ENCODE measurements around the gene PPIL6. TPM values are rescaled to one million over a fixed set of nuclear protein-coding genes. Genes with fewer than 3 reads are reported as not detected.

Gene PPIL6
- total and polyA plus RNA-seq, 2 donors (not counting 1 experiment from before 2014, with no cell fraction given) = 0.85 to 1.8 TPM

GRCh38 chr6:109456111-109456583 lies 15.7 kb upstream of the PPIL6 start:
- intact Hi-C loops (cut with micrococcal nuclease) = loop anchor here (5.0 to 10.0 kb wide), 3 partner anchors 749 to 1419 kb away; partner anchors contain the start of genes AMD1 and CDK19

More at GRCh38 chr6:109456111-109456583, 15.7 kb upstream of the PPIL6 start:
- peak overlapping the region; percentile 42 to 99 (median 93) for H3K4me3 ChIP-seq (ENCODE audit: control extremely low read depth in 1 of 5, extremely low read depth in 1 of 5, insufficient read depth in 1 of 5, low read depth in 2 of 5, low read length in 4 of 5)
- Mint-ChIP-seq H3K4me3 (peak overlapping the region; percentile 95), H3K9me3 (ENCODE audit: insufficient read depth) (no peaks in the 10 kb centered on the region), H3K27me3 (no peaks in the 10 kb centered on the region), H3K27ac (peak overlapping the region; percentile 99), H3K4me1 (peaks cover 83% of the 10 kb centered on the region)
- H3K9ac ChIP-seq (ENCODE audit: low read length) = peak overlapping the region; percentile 69
- DNase-seq (no peak), ATAC-seq (ENCODE audit: low read depth) (no peak)
- H4K20me1 ChIP-seq (ENCODE audit: control insufficient read depth, insufficient read depth, low read length, poor library complexity, severe bottlenecking) = no peaks in the 10 kb centered on the region
- 11% methylated on average over 33 of the region's 38 CpGs for WGBS (ENCODE audit: insufficient coverage)
- peak overlapping the region; percentile 3 for H2AFZ ChIP-seq (ENCODE audit: insufficient read depth, low read depth, low read length, poor library complexity, severe bottlenecking)
- ChIA-PET CTCF (interaction anchor here (1.3 to 6.4 kb wide), 7 partner anchors 9 to 268 kb away, joined by 3 to 55 read pairs (median 12); partner anchors contain the start of genes CD164, PPIL6, SMPD2 and ZBTB24), POLR2A (interaction anchor here (1.1 to 5.5 kb wide), 10 partner anchors 9 to 235 kb away, joined by 3 to 35 read pairs (median 6); partner anchors contain the start of genes AK9, CD164, FIG4 and PPIL6)
- H3K36me3 ChIP-seq (replicated peaks in 1 of 2; ENCODE audit: control extremely low read depth in 1 of 2, control insufficient read depth in 1 of 2, extremely low read depth in 1 of 2, insufficient read depth in 2 of 2, low read length in 1 of 2) = peaks cover 0 to 22% of the 10 kb centered on the region in 2 experiments
- H3K4me1 ChIP-seq (ENCODE audit: control insufficient read depth in 2 of 2, insufficient read depth in 2 of 2, low read length in 2 of 2) = peaks cover 78% of the 10 kb centered on the region in 2 donors
- peak overlapping the region; percentile 75 to 98 for H3K27ac ChIP-seq (ENCODE audit: low read length in 2 of 2)
- TF ChIP-seq CTCF (IDR thresholded peaks at IDR 0.05) (peak; percentile 20), EZH2 (IDR thresholded peaks at IDR 0.05; ENCODE audit: borderline replicate concordance, insufficient read depth, low read depth, low read length, poor library complexity, severe bottlenecking) (no peak)
- no peaks in the 10 kb centered on the region for H3K9me3 ChIP-seq (ENCODE audit: control extremely low read depth in 1 of 3, control insufficient read depth in 2 of 3, insufficient read depth in 1 of 3, low read length in 2 of 3)
- no peaks in the 10 kb centered on the region for H3K27me3 ChIP-seq (replicated peaks in 1 of 4; ENCODE audit: control extremely low read depth in 1 of 4, control insufficient read depth in 3 of 4, insufficient read depth in 4 of 4, low read length in 3 of 4)
- peaks cover 42% of the 10 kb centered on the region for H3K79me2 ChIP-seq (ENCODE audit: control insufficient read depth, insufficient read depth, low read length)
- H3K4me2 ChIP-seq (replicated peaks; ENCODE audit: low read depth, low read length, poor library complexity, severe bottlenecking) = peak overlapping the region; percentile 95
